HG03469 (cell line): Measurements from ENCODE around the gene HTRA2.

Experiments
- ATAC-seq: cut with Tn5 transposase; IDR thresholded peaks from one replicate; pipeline ENCODE4 v1.9.1; 2021; ENCODE audit warnings: mild to moderate bottlenecking, moderate library complexity, moderate number of reproducible peaks; ENCODE audit not compliant: unreplicated experiment

Gene HTRA2

DNA sequence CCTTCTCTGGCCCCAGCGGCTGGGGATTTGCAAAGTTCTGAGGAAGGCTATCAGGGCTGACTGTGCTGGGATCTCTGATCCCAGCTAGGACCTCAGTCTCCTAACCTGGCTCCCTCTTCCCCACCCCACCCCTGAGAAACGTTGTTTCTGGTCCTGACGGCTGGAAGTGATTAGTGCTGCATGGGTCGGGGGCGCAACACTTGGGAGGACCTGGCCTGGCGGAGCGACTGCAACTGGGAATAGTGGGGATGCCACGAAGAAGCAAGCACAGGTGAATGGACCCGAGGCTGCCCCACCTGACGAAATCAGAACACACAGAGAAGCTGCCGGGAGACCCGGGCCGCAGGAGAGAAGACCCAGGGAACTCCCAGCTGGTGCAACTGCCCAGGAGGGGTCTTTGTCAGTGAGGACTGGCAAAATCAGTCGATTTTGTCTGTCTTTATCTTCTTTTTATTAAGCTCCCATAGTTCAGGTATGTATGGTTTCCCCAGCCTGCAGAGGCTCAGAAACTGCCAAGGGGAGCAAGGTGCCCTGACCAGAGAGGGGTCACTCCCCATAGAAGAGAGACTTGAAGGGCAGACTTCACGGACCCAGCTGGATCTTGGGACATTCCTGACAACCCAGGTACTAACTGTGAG is 29.7 kb upstream of the HTRA2 start:
- no peak for ATAC-seq

DNA sequence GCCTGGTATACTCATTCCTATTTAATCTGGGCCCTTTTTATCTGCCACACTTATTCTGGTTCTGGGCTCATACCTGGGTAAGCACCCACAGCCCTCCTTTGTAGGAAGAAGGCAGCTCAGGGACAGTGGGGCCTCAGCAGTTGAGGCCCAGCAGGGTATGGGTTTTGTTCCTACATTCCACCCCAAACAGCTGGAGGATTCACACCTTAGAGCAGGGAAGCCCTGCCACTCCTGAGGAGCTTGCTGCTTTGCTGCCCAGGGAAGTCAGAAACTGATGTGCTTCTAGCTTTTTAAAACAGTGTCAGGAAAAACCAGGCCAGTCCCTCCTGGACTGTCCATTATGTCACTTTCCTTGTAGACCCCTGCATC is 29.2 kb upstream of the HTRA2 start:
- ATAC-seq, result no peak

DNA sequence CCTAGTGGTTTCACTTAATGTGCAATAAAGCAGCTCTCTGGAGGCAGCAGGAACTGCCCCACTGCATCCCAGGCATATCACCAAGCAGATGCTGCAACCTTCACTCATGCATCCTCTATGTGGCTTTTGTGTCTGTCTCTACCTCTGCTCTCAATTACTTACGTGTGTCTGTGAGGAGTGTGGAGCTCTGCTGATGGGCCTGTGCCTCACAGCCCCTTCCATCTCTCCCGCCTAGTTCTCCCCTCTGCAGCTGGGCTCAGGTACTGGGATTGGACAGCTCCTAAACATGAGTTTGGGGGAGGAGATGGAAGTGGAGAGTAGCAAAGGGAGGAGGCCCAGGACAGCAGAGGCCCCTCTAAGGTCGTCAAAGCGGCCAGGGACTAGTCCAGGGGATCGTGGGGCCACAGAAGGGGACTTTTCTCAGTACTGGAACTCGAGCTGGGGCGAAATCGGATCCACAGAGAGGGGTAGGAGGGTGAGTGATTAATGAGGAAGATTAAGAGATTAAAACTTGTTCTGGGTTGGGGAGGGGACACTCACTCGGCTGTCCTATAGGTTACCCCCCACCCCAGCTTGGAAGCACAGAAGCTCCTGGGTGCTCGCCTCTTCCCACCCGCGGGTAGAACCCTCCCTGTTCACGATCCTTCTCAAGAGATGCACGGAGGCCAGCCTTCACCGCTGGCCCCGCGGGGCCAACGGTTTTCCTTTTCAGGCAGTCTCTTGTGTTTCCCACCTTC is 28.2 kb upstream of the HTRA2 start:
- no peak for ATAC-seq

DNA sequence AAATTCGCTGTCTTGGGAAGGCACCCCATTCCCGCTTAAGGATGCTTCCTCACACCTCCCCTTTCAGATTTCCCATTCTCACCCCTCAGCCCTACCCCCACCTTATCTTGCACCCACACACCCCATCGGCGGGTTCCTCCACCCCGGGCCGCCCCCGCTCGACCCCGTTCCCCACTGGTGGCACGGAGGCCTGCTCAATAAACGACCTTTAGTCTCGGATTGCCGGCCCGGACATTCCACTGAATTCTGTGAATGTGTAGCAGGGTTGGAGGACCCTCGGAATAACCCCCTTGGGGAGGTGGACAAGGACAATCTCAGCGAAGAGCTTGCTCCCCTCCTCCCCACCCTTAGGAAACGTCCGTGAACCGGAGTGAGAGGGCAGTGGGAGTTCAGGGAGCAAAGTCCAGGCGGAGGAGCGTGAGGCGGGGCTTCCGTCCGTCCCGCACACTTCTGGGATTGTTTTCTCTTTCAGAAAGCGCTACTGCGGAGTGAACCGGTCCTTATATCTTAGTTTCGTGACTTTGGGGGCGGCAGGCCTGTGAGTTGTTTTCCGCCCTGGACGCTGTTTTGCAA is 27.5 kb upstream of the HTRA2 start:
- ATAC-seq, result no peak

DNA sequence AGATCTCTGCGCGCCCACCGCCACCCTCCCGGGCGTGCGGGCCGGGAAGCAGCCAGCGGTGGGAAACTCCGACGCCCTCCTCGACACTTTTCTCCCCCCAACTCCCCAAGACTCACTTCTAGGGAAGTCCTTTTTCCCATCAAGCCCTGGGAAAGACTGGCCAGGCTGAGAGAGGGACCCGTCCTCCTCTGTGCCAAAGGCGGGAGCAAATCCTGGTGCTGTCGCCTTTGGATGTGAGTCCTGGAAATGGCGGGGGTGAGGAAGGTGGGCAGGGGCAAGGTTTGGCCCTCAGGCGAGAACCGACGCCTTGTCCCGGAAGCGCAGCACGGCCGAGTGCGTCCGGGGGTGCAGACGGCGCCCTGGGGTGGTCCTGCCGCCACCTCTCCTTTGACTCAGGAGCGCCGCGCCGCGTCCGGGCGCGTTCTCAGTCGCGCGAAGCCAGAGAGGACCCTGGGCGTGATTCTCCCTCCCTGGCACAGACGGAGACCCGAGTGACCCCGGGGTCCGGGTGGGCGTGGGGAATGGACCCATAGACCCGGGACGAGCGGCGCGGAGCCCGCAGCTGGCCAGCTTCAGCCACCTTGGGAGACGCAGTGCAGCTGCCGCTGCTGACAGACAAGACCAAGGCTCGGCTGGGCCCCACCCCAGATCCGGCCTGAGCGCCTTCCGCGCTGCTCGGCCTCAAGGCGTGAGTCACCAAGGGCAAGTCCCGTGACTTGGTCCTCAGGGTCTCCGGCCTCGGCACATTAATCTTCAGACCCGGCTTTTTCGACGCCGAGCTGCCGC is 26.8 kb upstream of the HTRA2 start:
- peak; percentile 34 for ATAC-seq

DNA sequence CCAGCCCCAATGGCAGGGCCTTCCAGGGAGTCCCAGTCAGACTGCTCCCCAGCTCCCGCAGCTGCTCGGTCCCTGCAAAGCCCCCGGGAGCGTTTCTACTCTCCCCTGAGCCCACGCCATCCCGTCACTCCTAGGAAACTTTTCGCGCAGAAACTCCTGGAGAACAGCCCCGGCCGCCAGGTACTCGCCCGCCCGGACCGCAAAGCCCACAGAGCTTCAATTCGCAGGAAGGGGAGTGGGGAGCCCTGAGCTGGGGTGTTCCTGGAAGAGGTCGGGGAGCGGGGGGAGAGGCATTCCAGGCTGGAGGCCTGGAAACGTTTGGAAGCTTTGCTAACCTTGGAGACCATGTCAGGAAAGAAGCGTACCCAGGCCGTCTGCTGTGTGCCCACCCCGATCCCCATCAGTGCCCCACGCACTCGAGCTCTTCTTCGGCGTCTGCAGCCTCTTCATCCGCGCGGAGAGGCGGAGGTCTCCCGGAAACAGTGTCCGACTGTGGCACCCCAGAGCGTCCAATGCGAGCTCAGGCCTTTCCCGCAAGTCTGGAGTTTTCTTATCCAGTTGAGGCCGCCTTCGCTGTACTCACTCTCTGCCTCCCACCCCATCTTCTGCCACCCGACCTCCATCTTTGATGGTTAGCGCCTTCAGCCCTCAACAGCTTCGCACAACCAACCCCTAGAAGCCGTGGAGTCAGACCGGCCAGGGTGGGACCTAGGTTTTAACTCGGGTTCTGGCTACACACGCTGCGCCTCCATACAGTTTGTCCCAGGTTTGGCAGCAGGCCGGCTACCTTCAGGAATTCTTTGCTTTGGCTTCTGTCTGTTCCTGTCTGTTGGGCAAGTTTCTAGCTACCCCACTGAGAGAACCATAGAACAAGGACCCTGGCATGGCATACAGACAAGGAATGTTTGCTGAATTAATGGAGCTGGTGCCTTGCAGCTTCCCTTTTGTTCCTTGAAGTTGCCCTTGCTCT is 25.9 kb upstream of the HTRA2 start:
- ATAC-seq, result no peak

DNA sequence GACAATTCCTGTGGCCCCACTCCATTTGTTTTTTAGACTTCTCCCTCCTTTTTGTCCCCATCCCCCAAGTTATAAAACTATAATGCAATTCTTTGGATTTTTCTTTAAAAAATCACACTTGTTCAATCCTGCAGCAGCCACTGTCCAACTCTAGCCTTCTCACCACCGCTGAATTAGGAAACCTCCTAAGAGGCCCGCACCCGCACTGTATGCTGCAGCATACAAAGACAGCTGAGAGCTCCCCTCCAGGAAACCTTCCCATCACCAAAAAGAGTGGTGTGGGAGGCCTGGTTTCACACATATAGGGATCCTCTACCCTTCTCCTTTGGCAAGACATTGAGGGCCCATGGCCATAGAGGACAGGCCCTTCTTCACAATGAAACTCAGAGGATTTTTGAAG is 25.1 kb upstream of the HTRA2 start:
- ATAC-seq, result no peak

DNA sequence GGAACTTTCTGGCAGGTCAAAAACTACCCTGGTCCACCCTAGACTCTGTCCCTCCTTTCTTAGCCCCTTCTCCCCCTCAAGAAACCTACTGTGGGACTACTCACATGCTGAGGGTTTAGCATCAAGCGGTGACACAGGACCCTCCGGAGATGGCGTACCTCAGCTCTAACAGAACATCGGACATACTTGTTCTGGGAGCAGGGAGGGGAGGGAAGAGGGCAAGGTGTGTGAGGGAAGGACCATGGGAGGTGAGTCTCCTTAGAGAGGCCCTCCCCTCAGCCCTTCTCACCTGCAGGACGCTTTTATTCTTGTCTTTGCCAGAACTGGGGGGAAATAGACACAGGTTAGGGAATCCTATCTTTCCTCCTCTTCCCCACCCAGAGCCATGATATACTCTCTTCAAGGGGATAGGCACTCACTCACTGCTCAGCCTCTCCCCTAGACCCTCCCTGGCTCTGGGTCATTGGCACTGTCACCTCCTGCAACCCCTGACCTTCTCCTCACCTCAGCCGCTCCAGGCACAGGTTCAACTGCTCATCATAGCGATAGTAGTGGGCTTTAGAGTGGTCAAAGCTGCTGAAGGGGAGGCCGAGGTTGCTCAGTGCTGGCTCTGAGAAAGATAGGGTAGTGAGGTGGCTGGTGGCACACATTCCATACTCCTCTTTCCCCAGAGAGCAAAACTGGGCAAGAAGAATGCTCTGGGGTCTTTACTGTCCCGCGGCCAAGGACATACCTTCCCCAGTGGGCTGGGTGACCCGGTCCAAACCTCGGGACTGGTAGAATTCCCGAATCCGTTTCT is 24.1 kb upstream of the HTRA2 start:
- ATAC-seq, result no peak

DNA sequence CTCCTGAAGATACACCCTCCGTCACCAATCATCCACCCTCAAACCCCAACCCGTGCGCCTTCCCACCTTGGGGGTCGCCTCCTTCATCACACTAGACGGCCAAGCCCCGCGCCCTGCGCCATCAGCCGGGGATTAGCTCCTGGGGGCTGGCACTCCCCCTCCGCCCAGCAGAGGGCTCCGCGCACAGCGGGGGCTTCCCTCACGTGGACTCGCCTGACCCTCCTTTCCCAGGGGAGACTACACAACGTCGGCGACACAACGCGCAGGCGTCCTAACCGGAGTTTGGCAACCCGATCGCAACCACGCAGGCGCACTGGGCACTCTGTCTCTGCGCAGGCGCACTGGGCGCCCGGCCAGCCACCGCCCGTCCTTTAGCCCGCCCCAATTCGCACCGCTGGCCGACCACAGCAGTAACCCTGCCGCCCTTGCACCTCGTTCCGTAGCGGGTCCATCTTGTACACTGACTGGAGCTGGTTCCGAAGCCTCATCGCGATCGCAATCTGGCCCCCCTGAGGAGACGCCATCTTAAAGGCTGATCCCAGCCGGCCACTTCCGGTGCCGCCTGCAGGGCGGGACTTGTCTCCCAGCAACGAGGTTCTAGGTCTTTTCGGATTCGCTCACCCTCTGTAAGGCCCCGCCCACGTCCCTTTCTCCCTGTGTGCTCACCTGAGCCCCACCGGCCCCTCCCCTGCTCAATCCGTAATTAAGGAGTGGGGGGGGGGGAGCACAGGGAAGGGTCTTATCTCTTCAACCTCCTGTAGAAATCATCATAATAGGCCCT is 22.4 kb upstream of the HTRA2 start, which contains the start of gene PCGF1:
PCGF1 (minus strand) TSS at position 551 of the 781 bp plus-strand sequence; CDS start at position 524, 27 bp downstream.
- peak; percentile 78 for ATAC-seq

DNA sequence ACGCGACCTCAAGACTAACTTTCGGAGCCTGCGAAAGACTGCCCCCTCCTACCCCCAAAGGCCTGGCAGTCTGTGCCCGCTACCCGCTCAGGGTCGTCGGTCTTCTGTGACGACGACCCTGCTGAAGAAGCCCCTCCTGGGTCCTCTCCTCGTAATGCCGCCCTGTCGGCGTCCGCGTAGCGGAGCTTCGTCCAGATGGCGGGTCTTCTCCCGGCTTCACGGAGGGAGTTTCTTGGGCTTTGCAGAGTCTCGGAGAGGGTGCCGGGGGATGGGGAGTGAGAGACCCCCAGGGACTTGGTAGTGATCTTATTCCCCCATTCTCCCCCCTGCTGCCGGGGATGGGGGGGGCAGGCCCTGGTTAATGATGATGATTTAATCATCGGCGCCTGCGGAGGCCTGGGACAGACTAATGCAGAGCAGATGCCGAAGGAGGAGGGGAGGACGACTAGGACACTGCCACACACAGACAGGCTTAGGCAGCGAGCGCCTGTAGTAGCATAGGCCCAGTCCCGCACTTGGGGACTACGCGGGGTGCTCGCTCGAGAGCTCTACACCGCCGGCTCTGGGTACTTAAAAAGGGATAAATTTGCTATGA is 21.7 kb upstream of the HTRA2 start:
- ATAC-seq, result no peak

DNA sequence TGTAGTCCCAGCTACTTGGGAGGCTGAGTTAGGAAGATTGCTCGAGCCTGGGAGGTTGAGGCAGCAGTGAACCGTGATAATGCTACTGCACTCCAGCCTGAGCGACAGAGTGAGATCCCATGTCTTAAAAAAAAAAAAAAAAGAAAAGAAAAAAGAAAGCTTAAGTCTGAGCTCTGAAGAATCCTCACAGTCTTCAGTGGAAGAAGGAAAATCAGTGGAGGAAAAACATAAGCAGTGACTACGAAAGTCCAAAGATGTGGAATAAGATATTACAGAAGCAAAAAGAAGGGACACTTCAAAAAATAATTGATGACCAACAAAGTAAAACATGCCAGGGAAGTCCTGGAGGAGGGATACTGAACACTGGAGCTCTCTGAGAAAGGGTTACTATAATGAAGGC is 19.5 kb upstream of the HTRA2 start:
- no peak for ATAC-seq

DNA sequence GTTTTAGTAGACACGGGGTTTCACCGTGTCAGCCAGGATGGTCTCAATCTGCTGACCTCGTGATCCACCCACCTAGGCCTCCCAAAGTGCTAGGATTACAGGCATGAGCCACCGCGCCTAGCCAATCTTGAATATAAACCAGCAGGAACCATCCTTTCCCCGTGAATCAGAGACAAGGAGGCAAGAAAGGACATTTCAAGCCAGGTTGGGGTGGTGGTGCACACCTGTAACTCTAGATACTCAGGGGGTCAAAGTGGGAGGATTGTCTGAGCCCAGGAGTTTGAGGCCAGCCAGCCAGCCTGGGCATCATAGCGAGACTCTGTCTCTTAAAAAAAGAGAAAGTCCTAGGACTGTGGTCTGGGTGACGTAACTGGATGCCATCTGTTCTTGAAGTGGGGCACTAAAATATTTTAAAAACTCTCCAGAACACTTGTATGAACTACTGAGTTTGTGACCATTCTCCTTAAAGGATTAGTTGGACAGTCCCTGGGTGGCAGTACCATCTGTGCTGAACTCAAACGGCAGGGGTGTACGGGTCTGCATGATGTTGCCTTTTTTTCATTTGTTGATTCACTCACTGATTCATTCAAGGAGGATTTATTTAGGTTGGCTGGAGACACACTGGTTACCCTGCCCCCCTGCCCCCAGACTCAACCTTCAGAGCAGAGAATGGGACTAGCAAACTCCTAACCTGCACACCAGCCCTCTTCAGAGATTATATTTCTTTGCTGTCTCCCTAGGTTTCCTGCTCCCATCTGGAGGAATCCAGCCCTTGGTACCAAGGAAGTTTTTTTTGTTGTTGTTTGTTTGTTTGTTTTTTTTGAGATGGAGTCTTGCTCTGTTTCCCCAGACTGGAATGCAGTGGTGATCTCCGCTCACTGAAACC is 18.4 kb upstream of the HTRA2 start:
- ATAC-seq, result no peak

DNA sequence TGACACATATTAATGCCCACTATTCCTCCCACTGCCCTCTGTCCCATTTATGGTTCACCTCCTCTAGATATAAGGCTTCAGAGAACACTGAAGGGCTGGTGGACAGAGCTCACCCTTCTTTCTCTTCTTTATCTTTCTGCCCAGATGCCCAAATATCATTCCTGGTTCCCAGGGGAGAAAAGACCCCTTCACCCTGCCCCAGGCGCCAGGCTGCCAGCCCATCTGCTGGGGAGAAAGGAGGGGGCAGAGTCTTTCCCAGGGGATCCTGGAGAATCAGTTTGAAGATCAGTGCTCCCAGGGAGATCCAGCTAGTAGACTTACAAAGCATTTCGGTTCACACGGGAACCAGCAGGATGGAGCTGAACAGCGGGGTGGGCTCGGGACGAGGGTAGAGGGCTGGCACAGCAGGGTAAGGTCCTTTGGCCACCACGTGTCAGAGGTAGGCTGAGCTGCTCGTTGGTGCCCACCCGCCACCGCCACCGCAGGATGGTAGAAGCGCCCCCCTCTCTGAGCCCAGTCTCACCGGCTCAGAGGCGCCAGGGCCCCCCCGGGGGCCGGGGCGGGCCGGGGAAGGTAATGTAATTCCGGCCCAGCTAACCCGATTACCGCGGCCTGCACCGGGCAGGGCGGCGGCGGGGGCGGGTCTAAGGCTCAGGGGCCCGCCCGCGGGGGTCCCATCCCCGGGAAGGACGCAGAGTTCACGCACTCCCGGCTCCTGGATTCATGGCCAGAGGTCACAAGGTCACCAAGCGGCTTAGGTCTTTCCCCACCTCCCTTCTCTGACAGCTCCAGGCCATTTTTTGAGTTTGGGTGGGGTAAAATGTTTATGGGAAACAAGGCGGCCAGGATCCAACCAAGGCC is 16.8 kb upstream of the HTRA2 start:
- ATAC-seq, result no peak

DNA sequence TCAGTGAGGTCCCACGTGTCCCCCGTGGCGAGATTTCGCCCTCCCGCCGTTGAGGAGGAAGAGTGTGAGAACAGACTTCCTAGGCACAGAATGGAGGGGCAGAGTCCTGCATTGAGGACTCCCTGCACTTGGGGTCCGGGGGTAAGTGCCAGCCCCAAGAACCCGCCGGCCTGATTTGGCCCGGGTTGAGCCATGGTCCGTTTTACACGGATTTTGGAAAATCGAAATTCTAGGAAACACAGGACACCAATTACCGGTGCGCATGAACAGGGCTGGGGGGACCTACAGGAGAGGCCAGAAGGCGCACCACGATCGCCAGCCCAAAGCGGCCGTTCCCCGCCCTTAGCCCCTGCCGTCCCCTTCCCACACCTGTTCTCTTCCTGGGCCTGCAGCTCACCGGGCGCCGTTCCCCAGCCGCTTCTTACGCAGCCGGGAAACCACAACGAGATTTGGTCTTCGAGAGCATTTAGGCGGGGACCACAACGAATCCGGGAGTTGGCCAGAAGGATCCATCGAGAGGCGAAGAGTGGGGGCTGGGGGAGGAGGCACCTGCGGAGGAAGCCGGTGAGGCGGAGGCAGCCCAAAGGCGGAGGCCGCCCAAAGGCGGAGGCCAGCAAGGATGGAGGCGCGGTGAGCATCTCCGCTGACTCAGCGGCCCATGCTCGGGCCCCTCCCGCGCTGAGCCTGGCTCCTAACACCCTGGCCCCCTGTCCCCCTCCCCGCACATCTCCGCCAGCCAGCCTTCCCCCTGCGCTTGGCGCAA is 15.9 kb upstream of the HTRA2 start:
- ATAC-seq, result no peak

DNA sequence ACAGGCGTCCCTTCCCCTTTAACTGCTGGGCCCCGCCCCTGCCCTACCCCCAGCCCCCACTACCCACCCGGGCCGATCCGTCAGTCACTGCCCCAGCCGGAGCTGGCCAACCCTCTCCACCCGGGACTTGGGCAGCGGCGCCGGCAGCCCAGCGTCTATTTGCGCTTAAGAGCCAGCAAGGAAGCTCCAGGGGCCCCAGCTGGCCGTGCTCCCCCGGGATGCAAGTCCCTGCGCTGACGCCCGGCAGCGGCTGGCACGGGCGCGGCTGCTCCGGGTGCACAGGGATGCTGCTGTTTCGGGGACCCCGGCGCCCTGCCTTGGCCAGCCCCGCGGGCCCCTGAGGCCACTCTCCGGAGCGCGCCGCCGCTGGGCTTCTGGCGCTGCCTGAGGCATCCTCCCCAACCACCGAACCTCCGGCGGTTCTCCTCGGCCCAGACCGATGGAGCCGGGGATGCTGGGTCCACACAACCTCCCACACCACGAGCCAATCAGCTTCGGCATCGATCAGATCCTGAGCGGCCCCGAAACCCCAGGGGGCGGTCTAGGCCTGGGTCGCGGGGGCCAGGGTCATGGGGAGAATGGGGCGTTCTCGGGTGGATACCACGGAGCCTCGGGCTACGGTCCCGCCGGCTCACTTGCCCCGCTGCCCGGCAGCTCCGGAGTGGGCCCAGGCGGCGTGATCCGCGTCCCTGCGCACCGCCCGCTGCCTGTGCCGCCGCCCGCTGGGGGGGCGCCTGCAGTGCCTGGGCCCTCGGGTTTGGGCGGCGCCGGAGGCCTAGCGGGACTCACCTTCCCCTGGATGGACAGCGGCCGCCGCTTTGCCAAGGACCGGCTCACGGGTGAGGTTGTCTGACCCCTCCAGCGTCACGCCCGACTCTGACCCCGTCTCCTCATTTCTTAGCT is 15.1 kb upstream of the HTRA2 start, which contains the start of gene TLX2:
TLX2 (plus strand) TSS at position 83 of the 903 bp plus-strand sequence; CDS start at position 440, 357 bp downstream.
- ATAC-seq, result no peak
